HG02610 (cell line): ENCODE data around the gene RNMT.

Experiments used
- ATAC-seq: cut with Tn5 transposase; IDR thresholded peaks from one replicate; pipeline ENCODE4 v1.9.1; 2021; ENCODE audit warnings: mild to moderate bottlenecking, moderate library complexity; ENCODE audit not compliant: unreplicated experiment

The RNMT gene

DNA sequence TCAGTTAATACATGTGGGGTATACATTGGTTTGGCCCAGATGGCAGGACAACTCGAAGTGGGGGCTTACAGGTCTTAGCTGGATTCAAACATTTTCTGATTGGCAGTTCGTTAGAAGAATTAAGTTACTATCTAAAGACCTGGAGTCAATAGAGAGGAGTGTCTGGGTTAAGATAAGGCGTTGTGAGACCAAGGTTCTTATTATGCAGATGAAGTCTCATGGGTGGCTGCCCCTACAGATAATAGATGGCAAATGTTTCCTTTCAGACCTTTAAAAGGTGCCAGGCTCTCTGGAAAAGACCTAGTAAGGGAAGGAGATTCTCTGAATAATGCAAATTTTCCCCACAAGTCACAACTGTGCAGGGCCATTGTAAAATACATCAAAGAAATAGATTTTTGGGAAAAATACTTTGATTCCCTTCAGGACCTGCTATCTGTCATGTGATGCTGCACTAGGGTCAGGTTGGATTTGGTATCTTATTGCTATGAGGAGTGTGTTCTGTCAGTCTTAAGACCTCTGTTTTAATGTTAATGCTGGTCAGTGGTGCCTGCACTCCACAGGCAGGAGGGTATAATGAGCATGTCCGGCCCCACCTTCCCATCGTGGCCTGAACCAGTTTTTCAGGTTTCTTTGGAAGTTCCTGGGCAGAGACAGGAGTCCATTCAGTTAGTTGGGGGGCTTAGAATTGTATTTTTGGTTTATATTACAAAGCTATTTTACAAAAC, 83.2 kb downstream of the RNMT start:
- ATAC-seq, result no peak

- no peak for ATAC-seq
Observed at GRCh38 chr18:13810950-13811485, 84.5 kb downstream of the RNMT start.

DNA sequence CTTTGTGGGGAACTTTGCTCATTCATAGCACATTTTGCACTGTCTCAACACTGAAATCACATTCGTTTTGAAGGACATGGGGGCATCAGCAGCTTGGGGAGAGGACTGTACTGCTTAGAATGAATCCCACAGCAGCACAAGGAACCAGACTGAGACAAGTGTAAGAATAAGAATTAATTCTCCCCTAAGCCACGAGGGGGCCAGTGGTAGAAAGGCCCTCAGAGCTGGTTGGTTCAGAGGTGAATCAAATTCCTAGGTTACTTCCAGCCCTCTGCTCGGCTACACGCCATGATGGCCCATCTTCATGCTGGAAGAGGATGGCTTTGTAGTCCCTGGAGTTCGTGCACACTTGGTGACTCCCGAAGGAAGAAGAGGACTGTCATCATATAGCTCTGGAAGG, 85.5 kb downstream of the RNMT start:
- ATAC-seq, result no peak

- peak; percentile 80 for ATAC-seq
Observed at GRCh38 chr18:13813271-13813849, 86.9 kb downstream of the RNMT start.
